NCI-H510A treated with DMSO at 0.1 percent for 48 hours (cell line): ENCODE results near the gene NUTM2F.
"Not testable (repeated sequence)": the region's sequence is repeated elsewhere in the genome, so short reads cannot be mapped to it uniquely, and the experiment has no call there.

ENCODE experiments used
- DNase-seq: peaks from one replicate; lab custom pipeline; 2025; lab: John Stamatoyannopoulos, UW

The NUTM2F gene

GRCh38 chr9:94316236-94316635 is 12.2 kb downstream of the NUTM2F start:
- DNase-seq: not testable (repeated sequence)

- DNase-seq: not testable (repeated sequence)
Measured at GRCh38 chr9:94315034-94315984, 13.1 kb downstream of the NUTM2F start.

GRCh38 chr9:94303321-94303720 is 25.1 kb downstream of the NUTM2F start:
- DNase-seq: no peak

DNA sequence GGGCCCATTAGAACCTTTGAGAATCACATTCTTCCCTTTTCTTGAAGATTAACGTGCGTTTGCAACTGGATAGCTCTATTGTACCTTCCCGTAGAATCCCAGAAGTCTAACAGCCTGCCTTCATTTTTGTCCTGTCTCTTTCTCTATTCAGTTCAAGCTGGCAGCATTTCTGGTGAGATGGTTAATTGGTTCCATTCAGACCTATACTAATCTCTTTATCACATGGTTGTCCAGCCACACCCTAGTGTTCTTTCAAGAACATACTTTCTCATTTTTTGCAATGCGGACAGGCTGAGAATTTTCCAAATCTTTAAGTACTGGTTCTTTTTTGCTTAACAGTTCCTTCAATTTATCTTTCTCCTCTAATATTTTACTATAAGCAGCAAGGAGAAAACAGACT is 26.0 kb downstream of the NUTM2F start:
- DNase-seq: no peak

DNA sequence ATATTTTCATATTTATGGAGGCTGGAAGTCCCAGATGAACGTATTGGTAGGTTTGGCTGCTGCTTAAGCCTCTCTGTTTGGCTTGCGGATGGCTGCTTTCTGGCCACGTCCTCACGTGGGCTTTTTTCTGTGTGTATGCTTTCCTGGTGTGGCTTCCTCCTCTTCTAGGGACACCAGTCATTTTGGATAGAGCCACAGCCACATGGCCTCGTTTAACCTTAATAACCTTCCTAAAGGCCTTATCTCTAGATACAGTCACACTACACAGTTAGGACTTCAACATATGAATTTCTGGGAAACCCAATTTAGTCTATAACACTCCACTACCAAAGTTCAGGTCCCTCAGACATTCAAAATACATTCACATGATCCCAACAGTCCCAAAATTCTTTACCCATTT is 26.9 kb downstream of the NUTM2F start:
- no peak for DNase-seq

GRCh38 chr9:94300470-94301301 is 27.8 kb downstream of the NUTM2F start:
- no peak for DNase-seq

GRCh38 chr9:94298949-94299599 is 29.4 kb downstream of the NUTM2F start:
- DNase-seq: no peak

GRCh38 chr9:94289691-94290090 is 38.8 kb downstream of the NUTM2F start:
- no peak for DNase-seq

- no peak for DNase-seq
Measured at GRCh38 chr9:94287877-94288513, 40.4 kb downstream of the NUTM2F start.

GRCh38 chr9:94286116-94286515 is 42.3 kb downstream of the NUTM2F start:
- no peak for DNase-seq

GRCh38 chr9:94281101-94281500 is 47.3 kb downstream of the NUTM2F start:
- no peak for DNase-seq

DNA sequence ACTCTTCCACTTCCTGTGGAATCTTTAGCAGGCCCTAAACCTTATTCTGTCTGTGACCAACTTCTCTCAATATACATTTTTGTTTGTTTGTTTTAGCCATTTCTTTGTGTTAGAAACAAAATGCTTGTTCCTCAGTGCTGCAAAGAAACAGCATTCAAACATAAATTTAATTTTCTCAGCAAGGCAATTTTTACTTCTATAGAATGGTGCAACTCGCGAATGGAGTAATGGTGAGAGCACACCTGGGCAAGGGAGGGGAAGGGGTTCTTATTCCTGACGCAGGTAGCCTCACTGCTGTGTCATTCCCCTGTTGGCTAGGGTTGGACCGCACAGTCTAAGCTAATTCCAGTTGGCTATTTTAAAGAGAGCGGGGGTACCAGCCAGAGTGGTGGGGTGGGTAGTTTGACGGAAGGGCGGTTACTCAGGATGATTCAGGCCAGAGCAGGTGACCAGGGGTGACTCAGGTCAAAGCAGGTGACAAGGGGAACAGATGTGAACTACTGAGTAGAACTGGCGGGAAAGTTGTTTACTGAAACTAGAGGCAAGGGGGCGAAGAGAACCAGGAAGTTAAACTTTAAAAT is 47.9 kb downstream of the NUTM2F start:
- no peak for DNase-seq

DNA sequence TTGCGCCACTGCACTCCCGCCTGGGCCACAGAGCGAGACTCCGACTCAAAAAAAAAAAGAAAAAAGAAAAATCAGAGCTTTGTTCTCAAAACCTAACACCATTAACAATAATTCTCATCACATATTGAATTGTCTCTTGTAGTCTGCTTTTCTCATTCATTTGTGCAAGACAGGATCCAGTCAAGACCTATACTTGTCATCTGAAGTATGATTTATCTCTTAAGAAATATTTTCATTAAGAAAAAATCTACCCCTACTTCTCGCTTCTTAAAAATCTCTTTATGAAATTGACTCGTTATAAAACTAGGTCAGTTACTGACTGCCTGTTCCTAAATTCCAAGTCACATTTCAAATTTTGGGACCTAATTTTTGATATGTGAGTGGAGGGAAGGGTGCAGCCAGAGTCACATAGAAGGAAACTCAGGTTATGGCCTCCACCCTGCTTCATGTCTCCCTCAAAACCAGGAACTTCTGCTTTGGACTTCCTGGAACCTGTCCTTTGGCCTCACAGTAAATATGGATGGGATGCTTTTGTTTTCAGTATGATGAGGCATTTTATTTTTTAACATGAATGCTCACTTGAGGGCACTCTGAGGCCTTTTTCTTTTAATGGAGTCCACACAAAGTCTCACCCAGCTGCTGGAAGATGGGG is 50.4 kb downstream of the NUTM2F start:
- DNase-seq: no peak

DNA sequence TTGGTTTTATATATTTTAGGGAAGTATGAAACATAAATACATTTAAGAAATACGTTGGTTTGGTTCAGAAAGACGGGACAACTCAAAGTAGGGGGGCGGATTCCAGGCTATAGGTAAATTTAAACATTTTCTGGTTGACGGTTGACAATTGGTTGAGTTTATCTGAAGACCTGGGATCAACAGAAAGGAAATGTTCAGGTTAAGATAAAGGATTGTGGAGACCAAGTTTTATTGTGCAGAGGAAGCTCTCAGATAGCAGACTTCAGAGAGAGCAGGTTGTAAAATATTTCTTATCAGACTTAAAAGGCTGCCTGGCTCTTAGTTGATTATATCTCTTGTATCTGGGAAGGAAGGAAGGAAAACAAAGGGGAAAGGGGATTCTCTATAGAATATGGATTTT is 51.4 kb downstream of the NUTM2F start:
- not testable (repeated sequence) for DNase-seq

DNA sequence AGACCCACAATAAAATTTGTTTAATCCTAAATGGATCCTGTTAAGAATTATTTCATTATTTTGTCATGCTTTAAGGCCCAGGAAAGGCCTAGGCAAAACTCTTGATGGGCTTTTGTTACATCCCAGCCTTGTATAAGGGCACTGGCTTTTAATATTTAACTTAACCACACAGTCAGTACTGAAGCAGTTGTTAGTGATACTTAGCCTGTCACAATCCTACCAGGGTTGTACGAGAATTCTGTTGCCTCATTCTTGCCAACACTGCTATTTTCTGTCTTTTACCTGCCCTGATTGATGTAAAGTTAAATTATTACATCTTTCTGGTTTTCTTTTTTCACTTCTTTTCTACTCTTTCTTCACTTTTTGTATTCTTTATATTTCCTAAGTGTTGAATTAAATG is 58.4 kb downstream of the NUTM2F start:
- DNase-seq: no peak

DNA sequence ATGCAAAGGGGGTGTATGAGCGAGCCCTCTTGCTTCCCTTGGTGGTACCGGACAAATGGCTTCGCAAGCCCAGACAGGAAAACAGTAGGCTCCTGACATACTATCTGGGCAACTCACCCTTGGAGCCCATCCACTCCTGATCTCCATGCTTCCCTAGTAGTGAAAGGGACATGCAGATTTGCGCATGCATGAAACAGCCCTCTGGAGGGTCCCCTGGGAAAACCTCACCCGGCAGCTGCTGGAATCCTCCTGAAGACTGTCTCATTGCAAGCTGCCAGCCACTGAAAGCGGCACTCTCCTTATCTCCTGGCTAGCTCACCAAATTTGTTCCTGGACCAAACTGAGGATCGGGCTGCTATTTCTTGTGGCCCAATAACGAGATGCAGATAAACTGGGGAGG is 59.2 kb downstream of the NUTM2F start:
- DNase-seq: no peak
